ENCODE measurements around the gene KANSL2. TPM values are rescaled to one million over a fixed set of nuclear protein-coding genes. Genes with fewer than 3 reads are reported as not detected.

Gene KANSL2
- total and polyA plus RNA-seq, 9 of the 15 experiments (the other 6 are each of a cell fraction or from before 2014, with no cell fraction given), result 41.1 to 89.8 (median 55.4) TPM

DNA sequence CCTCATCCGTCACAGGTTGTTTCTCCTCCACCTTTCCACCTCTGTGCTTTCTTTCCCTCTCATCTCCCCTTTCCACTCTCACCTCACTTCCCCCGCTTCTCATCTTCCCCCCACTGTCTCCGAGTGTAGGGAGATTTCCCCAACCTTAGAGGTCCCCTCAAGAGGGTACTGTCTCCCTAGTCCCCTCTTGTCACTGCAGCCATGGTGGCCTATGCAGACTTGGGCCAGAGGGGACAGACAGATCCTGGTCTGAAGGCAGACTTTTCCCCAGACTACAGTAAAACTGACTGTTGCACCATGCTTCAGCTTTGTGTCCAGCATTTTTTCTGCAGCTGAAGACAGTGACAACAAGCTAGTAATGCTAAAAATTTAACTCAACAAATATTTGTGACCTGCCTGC, 41.2 kb downstream of the KANSL2 start:
- H3K4me2 ChIP-seq (ENCODE audit: insufficient read depth, low read length), result no peak overlapping the region; the same call in 1 of the 2 replicates
- no TSS peak for BruUV-seq (replicated peaks)
- DNase-seq (ENCODE audit: extremely low read depth in 1 of 4, low spot score in 3 of 4) (no peak), FAIRE-seq (no peak), ATAC-seq (peak; percentile 67)
- ChIA-PET POLR2A (interaction anchor here (1.0 to 1.5 kb wide), 2 partner anchors 8 to 10 kb away, joined by 3 to 4 read pairs; no protein-coding TSS in a partner anchor), CTCF (ENCODE audit: low intra/inter-chr PET ratio) (no interaction called here)
- WGBS (ENCODE audit: insufficient coverage, low coverage, missing lambda C conversion rate), result 9% methylated on average over 3 of the region's 3 CpGs
- in situ Hi-C loops (cut with MboI), result no loop called here
- H3K9me3 ChIP-seq (replicated peaks; ENCODE audit: control insufficient read depth, insufficient read depth, low read depth, low read length), result 0 out of 2 replicates have a peak, but pooled peaks cover 2% of the 10 kb centered on the region
- H3K36me3 ChIP-seq (ENCODE audit: control insufficient read depth, insufficient read depth, low read length), result no peaks in the 10 kb centered on the region
- H3K9me1 ChIP-seq (ENCODE audit: control insufficient read depth, insufficient read depth, low read length), result no peaks in the 10 kb centered on the region
- no peak overlapping the region for H3K4me3 ChIP-seq
- H3K9ac ChIP-seq (ENCODE audit: insufficient read depth in 1 of 2, low read depth in 2 of 2, low read length in 2 of 2), result no peak overlapping the region
- no peak overlapping the region for H2AFZ ChIP-seq (ENCODE audit: low read depth, low read length)
- H3K27me3 ChIP-seq (ENCODE audit: control insufficient read depth in 2 of 2, insufficient read depth in 2 of 2, low read length in 2 of 2), result peaks cover 0 to 2% of the 10 kb centered on the region in 2 experiments; a peak in 1 of 5 replicates
- no peaks in the 10 kb centered on the region for H4K20me1 ChIP-seq (replicated peaks; ENCODE audit: control insufficient read depth, insufficient read depth, low read length)
- no peak overlapping the region for H3K27ac ChIP-seq (ENCODE audit: extremely low read depth, low read depth, low read length)
- peaks cover 0 to 11% of the 10 kb centered on the region in 2 experiments; a peak in 2 of 5 replicates for H3K4me1 ChIP-seq (replicated peaks in 1 of 2; ENCODE audit: control insufficient read depth in 2 of 2, insufficient read depth in 2 of 2, low read length in 2 of 2)
- intact Hi-C loops (cut with micrococcal nuclease), result no loop called here
- no peaks in the 10 kb centered on the region for H3K79me2 ChIP-seq (ENCODE audit: control insufficient read depth, insufficient read depth, low read length)
- TF ChIP-seq, protein P1, sequence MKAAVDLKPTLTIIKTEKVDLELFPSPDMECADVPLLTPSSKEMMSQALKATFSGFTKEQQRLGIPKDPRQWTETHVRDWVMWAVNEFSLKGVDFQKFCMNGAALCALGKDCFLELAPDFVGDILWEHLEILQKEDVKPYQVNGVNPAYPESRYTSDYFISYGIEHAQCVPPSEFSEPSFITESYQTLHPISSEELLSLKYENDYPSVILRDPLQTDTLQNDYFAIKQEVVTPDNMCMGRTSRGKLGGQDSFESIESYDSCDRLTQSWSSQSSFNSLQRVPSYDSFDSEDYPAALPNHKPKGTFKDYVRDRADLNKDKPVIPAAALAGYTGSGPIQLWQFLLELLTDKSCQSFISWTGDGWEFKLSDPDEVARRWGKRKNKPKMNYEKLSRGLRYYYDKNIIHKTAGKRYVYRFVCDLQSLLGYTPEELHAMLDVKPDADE (conservative IDR thresholded peaks at IDR 0.05; ENCODE audit: control insufficient read depth, low read depth, low read length), result no peak
- TF ChIP-seq ETS2 (tag; IDR thresholded peaks at IDR 0.05; ENCODE audit: borderline replicate concordance, poor library complexity, severe bottlenecking), result no peak
- no peak for TF ChIP-seq HNRNPLL (IDR thresholded peaks at IDR 0.05; ENCODE audit: low read depth, low read length, poor library complexity, severe bottlenecking)
- TF ChIP-seq CREBBP (IDR thresholded peaks at IDR 0.05; ENCODE audit: low read depth, low read length), result no peak
- no peak for TF ChIP-seq ZNF76 (CRISPR knock-in tag; IDR thresholded peaks at IDR 0.05; ENCODE audit: borderline replicate concordance)
- no peak for TF ChIP-seq ZNF274 (IDR thresholded peaks at IDR 0.05; ENCODE audit: borderline replicate concordance, low read depth, low read length)
- TF ChIP-seq ETV5 (CRISPR knock-in tag; IDR thresholded peaks at IDR 0.05; ENCODE audit: low read depth), result no peak
- no peak for TF ChIP-seq RAD51 (IDR thresholded peaks at IDR 0.05; ENCODE audit: borderline replicate concordance, low read depth)
- TF ChIP-seq, protein P2, sequence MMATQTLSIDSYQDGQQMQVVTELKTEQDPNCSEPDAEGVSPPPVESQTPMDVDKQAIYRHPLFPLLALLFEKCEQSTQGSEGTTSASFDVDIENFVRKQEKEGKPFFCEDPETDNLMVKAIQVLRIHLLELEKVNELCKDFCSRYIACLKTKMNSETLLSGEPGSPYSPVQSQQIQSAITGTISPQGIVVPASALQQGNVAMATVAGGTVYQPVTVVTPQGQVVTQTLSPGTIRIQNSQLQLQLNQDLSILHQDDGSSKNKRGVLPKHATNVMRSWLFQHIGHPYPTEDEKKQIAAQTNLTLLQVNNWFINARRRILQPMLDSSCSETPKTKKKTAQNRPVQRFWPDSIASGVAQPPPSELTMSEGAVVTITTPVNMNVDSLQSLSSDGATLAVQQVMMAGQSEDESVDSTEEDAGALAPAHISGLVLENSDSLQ (IDR thresholded peaks at IDR 0.05), result no peak
- no peak for TF ChIP-seq CEBPG (CRISPR knock-in tag; IDR thresholded peaks at IDR 0.05)
- no peak for TF ChIP-seq CEBPG (tag; conservative IDR thresholded peaks at IDR 0.05 in 1 of 2, IDR thresholded peaks at IDR 0.05 in 1 of 2)
- TF ChIP-seq, protein P3, sequence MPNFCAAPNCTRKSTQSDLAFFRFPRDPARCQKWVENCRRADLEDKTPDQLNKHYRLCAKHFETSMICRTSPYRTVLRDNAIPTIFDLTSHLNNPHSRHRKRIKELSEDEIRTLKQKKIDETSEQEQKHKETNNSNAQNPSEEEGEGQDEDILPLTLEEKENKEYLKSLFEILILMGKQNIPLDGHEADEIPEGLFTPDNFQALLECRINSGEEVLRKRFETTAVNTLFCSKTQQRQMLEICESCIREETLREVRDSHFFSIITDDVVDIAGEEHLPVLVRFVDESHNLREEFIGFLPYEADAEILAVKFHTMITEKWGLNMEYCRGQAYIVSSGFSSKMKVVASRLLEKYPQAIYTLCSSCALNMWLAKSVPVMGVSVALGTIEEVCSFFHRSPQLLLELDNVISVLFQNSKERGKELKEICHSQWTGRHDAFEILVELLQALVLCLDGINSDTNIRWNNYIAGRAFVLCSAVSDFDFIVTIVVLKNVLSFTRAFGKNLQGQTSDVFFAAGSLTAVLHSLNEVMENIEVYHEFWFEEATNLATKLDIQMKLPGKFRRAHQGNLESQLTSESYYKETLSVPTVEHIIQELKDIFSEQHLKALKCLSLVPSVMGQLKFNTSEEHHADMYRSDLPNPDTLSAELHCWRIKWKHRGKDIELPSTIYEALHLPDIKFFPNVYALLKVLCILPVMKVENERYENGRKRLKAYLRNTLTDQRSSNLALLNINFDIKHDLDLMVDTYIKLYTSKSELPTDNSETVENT (CRISPR knock-in tag; IDR thresholded peaks at IDR 0.05), result no peak
- TF ChIP-seq ZKSCAN3 (CRISPR knock-in tag; IDR thresholded peaks at IDR 0.05), result no peak
- no peak for TF ChIP-seq ZNF707 (CRISPR knock-in tag; conservative IDR thresholded peaks at IDR 0.05)
- no peak for TF ChIP-seq ZNF584 (CRISPR knock-in tag; IDR thresholded peaks at IDR 0.05; ENCODE audit: low read depth)

Data from K562 (cell line).